HG03457 (cell line): ENCODE results near the gene LEKR1.
"Not testable (repeated sequence)": the region's sequence is repeated elsewhere in the genome, so short reads cannot be mapped to it uniquely, and the experiment has no call there.

Experiments
- ATAC-seq: cut with Tn5 transposase; IDR thresholded peaks from one replicate; pipeline ENCODE4 v1.9.1; 2021; ENCODE audit warnings: moderate number of reproducible peaks; ENCODE audit not compliant: unreplicated experiment

The LEKR1 gene

GRCh38 chr3:156803952-156804741 is 22.0 kb upstream of the LEKR1 start:
- no peak for ATAC-seq

DNA sequence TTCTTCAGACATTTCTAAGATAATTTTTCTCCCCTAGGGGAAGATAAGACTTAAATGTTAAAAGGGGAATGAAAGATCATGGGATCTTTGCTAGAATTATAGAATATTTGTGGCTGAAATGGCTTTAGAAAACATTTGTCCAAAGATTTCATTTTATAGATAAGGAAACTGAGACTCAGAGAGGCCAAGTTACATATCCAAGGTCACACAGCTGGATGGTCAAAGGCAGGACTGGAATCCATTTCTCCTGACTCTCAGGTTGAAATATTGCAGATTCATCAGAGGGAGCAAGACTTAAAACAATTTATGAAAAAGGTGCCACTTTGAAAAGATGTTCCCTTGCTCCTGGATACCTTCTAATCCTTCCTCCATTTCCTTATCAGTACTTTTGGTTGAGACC is 19.5 kb upstream of the LEKR1 start:
- no peak for ATAC-seq

DNA sequence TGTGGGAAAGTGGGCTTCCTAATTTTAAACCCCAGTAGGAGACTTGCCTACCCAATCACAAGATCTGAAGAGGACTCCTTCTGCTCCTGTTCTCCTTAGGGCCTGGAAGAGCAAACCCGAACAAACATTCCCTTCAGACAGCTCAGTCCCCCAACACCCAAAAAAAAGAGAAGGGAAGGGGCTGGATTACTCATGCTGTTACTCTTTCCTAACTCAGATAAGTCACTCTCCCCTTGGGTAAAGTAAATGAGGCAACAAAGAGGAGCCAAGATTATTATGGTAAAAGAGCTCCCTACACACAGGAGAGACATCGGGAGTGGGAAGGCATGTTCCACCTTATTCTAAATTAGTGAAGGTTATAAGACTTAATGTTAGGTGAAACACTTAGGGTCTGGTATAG is 18.1 kb upstream of the LEKR1 start:
- ATAC-seq = no peak

DNA sequence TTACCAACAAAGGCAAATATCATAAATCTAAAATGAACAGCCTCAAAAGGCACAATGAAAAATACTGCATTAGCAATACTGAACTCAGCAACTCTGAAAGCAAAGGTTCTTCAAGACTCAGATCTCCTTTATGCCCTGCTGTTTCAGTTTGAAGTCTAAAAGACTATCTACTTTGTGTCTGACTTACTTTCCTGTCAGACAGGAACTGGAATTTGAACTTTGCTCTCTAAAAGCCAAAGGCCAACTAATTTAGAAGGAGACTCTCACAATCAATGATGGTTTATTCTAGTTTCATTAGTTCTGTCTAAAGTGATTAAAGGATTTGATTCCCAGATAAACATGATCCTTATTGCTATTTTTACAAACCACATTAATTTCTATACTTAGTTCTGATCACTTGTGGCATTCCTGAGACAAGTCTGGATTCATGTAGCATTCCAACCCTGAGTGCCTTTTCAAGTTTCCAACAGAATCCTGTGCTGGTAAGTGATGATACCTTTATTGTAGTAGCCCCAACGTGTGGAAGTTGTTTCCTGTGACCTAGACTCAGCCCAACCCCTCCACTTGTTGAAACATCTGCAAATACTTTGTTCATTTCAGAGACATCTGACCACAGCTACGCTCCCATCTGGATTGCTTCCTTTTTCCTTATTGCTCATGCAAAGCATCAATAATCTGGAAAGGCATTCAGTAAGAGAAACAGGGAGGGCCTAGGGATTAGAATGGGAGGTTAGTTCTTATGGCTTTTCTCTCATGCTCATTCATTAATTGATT is 14.9 kb upstream of the LEKR1 start:
- no peak for ATAC-seq

- no peak for ATAC-seq
Observed at GRCh38 chr3:156812521-156813335, 13.4 kb upstream of the LEKR1 start.

- ATAC-seq = no peak
Observed at GRCh38 chr3:156814295-156814694, 11.9 kb upstream of the LEKR1 start.

DNA sequence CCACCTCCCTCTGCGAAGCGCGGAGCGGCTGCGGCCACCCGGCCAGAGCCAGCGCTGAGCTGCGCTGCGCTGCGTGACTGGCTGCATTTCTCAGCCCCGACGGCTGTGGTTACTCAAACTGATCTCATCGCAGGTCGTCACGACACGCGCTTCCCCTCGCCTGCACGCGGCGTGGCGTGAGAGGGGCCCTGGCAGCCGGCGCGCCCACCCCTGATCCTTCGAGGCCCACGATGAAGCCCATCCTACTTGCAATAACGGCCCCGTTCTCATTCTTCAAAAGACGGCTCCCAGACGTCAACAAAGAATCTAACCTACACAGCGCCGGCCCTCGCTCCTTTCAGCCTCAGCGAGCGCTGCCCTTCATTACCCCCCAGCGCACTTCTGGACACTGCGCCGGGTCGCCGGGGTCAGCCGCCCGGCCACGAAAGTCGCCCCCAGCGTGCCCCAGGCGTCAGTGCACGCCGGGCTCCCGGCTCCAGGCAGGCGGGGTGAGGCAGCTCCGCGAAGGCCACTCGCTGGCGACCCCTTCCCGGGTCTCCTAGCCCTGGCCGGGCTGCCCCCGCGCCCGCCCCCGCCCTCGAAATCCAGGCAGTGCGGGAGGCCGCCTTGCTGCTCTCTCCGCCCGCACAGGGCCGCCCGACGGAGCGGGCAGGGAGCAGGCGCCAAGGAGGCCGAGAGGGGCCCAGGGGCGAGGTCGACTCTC is 9.9 kb upstream of the LEKR1 start:
- ATAC-seq = peak; percentile 11

- peak; percentile 60 for ATAC-seq
Observed at GRCh38 chr3:156816794-156817645, 9.1 kb upstream of the LEKR1 start.

DNA sequence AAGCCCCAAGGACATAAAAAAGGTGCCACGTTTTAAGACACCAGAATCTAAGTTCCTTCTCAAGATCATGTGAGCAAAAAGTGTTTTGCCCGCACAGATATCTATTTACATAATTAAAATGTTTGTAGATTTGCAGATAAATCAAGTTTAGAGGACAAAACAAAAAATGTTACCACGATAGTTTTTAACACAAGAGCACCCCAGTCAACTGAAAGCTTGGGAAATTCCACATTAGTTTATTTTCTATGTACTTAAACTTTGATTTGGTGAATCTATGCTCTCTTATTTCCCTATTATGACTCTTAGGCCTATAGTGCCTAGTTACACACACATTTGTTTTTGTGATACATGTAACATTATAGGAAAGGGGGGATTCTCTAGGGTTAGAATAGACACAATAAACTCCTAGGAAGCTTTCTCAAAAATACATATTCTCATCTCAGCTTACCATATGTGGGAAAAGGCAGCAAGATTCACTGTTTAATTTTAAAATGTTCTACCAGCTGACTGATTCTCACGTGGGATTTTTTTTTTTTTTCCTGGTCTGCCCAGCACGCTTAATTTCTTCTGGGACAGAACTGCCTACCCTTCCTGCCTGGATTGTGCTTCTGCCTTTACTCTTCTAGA is 8.4 kb upstream of the LEKR1 start:
- ATAC-seq = no peak

DNA sequence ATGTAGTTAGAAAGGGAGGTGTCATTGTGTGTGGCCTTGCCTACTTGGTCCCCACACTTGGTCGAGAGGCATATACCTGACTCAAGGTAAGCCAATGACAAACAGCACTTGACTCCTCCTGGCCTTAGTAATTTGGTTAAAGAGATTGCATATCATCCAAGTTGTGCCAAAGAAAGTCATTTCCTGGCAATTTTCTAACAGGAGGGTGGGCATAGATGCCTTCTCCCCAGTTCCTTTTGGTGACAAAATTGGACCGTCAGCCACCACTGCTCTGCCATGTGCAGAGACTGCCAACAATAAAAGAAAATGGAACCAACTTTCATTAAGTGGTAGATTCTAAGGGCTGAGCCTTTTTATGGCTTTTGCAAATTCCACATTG is 7.9 kb upstream of the LEKR1 start:
- ATAC-seq = no peak

GRCh38 chr3:156818890-156819289 is 7.3 kb upstream of the LEKR1 start:
- ATAC-seq = no peak

DNA sequence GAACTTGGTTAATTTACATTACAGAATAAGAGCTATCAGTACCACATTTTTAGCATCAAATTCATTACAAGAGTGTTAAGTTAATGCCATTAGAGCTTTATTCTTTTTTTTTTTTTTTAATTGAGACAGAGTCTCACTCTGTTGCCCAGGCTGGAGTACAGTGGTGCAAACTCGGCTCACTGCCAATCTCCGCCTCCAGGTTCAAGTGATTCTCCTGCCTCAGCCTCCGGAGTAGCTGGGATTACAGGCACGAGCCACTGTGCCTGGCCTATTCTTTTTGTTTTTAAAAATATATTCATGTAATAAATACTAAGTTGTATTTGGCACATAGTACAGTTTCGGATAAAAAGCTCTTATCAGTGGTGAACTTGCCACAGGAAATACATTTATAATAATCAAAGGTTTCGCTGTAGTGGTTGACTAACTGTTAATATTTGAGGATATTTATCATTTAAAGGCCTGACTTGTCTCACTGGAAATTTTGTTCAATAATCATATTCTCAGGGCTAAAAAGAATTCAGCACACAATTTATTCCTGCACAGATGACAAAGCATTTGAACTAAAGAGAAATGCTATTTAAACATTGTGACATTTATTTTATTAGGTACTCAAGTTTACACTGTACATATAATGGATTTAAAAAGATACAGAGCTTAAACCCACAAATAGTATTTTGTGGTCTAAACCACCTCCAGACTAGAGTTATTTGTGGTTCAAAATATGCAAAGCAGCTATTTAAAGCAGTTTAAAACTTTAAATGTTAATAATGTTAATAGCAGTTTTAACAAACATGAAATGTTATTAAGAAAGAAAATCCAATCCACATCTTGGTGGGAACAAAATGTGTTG is 6.1 kb upstream of the LEKR1 start:
- no peak for ATAC-seq

DNA sequence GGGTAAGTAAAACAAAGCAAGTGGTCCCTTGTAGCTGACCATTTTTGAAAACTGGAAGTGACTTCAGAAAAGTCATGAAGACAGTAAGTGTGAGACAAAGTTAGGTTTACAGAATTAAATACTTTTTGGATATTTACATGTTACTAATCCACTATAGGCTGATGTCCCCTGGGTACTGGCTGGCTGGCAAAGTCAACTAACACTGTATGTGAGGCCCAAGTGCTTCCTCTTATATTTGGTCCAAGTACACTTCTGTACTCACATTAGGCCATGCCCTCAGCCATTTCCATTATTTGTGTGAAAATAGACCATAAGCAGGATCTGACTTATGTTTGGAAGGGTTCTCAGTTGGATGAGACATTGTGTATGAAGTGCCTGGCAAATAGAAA is 5.5 kb upstream of the LEKR1 start:
- ATAC-seq = no peak

DNA sequence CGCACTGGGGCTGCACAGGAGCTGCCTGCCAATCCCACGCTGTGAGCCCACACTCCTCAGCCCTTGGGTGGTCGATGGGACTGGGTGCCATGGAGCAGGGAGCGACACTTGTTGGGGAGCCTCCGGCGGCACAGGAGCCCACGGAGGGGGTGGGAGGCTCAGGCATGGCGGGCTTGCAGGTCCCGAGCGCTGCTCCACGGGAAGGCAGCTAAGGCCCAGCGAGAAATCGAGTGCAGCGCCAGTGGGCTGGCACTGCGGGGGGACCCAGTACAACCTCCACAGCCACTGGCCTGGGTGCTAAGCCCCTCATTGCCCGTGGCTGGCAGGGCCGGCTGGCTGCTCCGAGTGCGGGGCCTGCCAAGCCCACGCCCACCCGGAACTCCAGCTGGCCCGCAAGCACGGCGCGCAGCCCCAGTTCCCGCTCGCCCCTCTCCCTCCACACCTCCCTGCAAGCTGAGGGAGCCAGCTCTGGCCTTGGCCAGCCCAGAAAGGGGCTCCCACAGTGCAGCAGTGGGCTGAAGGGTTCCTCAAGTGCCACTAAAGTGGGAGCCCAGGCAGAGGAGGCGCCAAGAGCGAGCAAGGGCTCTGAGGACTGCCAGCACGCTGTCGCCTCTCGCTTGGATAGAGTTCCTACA is 3.4 kb upstream of the LEKR1 start:
- not testable (repeated sequence) for ATAC-seq

DNA sequence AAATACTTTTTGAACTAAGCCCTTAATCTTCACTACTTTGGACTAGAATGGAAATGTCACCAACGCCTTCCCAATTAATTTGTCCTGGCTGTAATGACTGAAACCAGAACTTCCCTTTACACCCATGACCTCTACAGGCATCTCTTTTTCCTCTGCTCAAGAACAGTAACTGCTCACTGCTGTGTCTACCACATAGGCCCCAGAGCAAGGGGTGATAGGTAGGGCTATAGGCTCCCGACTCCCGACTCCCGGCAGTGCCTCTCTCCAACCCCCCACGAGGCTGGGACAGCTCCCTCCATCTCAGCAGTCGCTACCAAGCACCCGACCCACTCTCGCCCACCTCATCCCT is 384 bp upstream of the LEKR1 start:
- ATAC-seq = peak; percentile 37

DNA sequence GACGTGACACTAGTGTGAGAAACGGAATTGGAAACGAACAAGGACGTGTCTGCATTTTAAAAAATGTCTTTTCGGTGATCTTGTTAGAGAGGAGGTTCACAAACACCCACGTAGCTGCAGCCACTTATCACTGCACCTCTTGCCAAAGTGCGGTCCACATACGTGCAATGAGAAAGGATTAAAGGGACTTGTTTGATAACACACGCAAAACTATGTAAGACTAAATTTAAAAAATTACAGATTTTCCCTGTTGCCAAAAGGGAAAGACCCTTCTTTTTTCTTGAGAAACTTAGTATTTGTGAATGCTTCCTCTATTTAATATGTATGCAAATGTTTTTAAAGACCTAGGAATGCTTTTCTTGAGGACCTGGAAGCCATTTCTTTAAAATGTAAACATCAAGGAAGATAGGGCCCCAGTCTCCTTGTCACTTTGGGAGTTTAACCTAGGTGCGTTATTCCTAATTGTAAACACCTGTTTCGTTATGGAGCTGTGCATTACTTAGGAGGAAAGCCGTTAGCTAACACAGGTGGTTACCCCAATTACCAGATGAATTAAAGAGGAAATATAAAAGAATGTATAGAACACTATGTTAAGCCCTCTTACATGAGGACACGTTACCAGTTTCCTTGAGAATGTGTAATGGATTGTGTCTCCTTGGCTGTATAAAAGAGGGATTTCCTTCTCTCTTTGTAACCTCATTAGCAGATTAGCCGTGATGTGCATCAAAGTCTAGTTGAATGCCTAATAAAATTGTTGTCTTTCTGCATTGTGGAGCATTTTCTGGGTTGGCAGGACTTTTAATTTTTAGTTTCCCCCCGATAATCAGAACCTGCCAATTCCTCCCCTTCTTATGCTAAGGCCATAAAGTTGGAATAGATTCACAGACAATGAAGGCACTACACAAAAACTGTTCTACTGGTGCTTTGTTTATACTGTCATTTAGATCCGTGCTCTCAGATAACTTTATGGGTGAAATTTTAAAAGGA is 1.0 kb downstream of the LEKR1 start:
- ATAC-seq = no peak

- no peak for ATAC-seq
Observed at GRCh38 chr3:156831006-156831405, 4.9 kb downstream of the LEKR1 start.
